Mesenchymal stem cell (in vitro differentiated cells and primary cell): ENCODE measurements around the gene LORICRIN. TPM values are rescaled to one million over a fixed set of nuclear protein-coding genes. Genes with fewer than 3 reads are reported as not detected.

Experiments
- DNase-seq: peaks from one replicate; pipeline ENCODE4 v3.0.0-alpha.2; 2013
- H2AFZ ChIP-seq: one replicate; pipeline ENCODE4 v1.6.1; 2013; ENCODE audit warnings: low read depth, mild to moderate bottlenecking, control low read depth, inconsistent platforms, low read length, moderate library complexity
- H2AK5ac ChIP-seq: 2 replicates; pipeline ENCODE4 v1.6.1; 2013; ENCODE audit warnings: low read length, moderate library complexity, mild to moderate bottlenecking, inconsistent platforms; ENCODE audit not compliant: severe bottlenecking
- H2BK120ac ChIP-seq: one replicate; pipeline ENCODE4 v1.6.1; 2013; ENCODE audit warnings: low read depth, mild to moderate bottlenecking, inconsistent platforms, low read length, moderate library complexity
- H2BK12ac ChIP-seq, 2 experiments: one replicate each; pipeline ENCODE4 v1.6.1; 2013; ENCODE audit warnings: inconsistent platforms in 2 of 2, low read length in 2 of 2, mild to moderate bottlenecking in 2 of 2, moderate library complexity in 2 of 2, control low read depth in 1 of 2
- H2BK15ac ChIP-seq: one replicate; pipeline ENCODE4 v1.6.1; 2013; ENCODE audit warnings: mild to moderate bottlenecking, low read depth, inconsistent platforms; ENCODE audit not compliant: poor library complexity, severe bottlenecking
- H2BK5ac ChIP-seq: 2 replicates; pipeline ENCODE4 v1.6.1; 2013; ENCODE audit warnings: low read depth, mild to moderate bottlenecking, low read length, control low read depth, inconsistent platforms; ENCODE audit not compliant: poor library complexity, severe bottlenecking
- H3K14ac ChIP-seq, 2 experiments: one replicate each; pipeline ENCODE4 v1.6.1; 2013; ENCODE audit warnings: inconsistent platforms in 2 of 2, low read length in 2 of 2, control low read depth in 1 of 2, mild to moderate bottlenecking in 1 of 2, moderate library complexity in 1 of 2
- H3K18ac ChIP-seq, 2 experiments: one replicate each; pipeline ENCODE4 v1.6.1; 2013; ENCODE audit warnings: inconsistent platforms in 2 of 2, low read length in 2 of 2, control low read depth in 1 of 2, low read depth in 1 of 2, mild to moderate bottlenecking in 1 of 2
- H3K23ac ChIP-seq, 2 experiments: one replicate each; pipeline ENCODE4 v1.6.1; 2013; ENCODE audit warnings: inconsistent platforms in 2 of 2, low read length in 2 of 2, mild to moderate bottlenecking in 2 of 2, moderate library complexity in 2 of 2, control low read depth in 1 of 2
- H3K27ac ChIP-seq: 2 replicates; pipeline ENCODE4 v1.5.1; 2013; ENCODE audit warnings: mild to moderate bottlenecking, moderate library complexity, low read length, control low read depth, inconsistent platforms; ENCODE audit not compliant: poor library complexity, severe bottlenecking
- H3K27me3 ChIP-seq, 2 experiments: 2 replicates each; pipeline versions ENCODE4 v1.6.1 to v1.7.0; 2013; ENCODE audit warnings: low read length in 2 of 2, mild to moderate bottlenecking in 2 of 2, moderate library complexity in 2 of 2, control low read depth in 1 of 2, inconsistent platforms in 1 of 2; ENCODE audit not compliant: control insufficient read depth in 1 of 2, insufficient read depth in 1 of 2
- H3K36me3 ChIP-seq, 2 experiments: 2 replicates each; pipeline versions ENCODE4 v1.6.1 to v1.7.0; 2013; ENCODE audit warnings: low read length in 2 of 2, control low read depth in 1 of 2, inconsistent platforms in 1 of 2, low read depth in 1 of 2, mild to moderate bottlenecking in 1 of 2; ENCODE audit not compliant: insufficient read depth in 2 of 2, control insufficient read depth in 1 of 2
- H3K4ac ChIP-seq, 2 experiments: one replicate each; pipeline ENCODE4 v1.6.1; 2013; ENCODE audit warnings: inconsistent platforms in 2 of 2, low read length in 2 of 2, mild to moderate bottlenecking in 2 of 2, moderate library complexity in 2 of 2, control low read depth in 1 of 2, low read depth in 1 of 2
- H3K4me1 ChIP-seq: 2 replicates; pipeline ENCODE4 v1.6.1; 2013; ENCODE audit warnings: low read depth, low read length, control low read depth; ENCODE audit not compliant: control insufficient read depth, insufficient read depth
- H3K4me2 ChIP-seq: 2 replicates; pipeline ENCODE4 v1.6.1; 2013; ENCODE audit warnings: low read length, mild to moderate bottlenecking, inconsistent platforms; ENCODE audit not compliant: poor library complexity, severe bottlenecking
- H3K4me3 ChIP-seq, 2 experiments: 2 replicates each; pipeline versions ENCODE4 v1.5.1 to v1.7.0; 2013; ENCODE audit warnings: low read length in 2 of 2, mild to moderate bottlenecking in 2 of 2, control low read depth in 1 of 2, low read depth in 1 of 2; ENCODE audit not compliant: insufficient read depth in 1 of 2
- H3K79me1 ChIP-seq: replicated peaks from 2 replicates; pipeline ENCODE4 v1.6.1; 2013; ENCODE audit warnings: mild to moderate bottlenecking, control low read depth, low read length, inconsistent platforms; ENCODE audit not compliant: poor library complexity, severe bottlenecking
- H3K9ac ChIP-seq: 2 replicates; pipeline ENCODE4 v1.7.0; 2013; ENCODE audit warnings: mild to moderate bottlenecking, low read length, moderate library complexity
- H3K9me3 ChIP-seq: 2 replicates; pipeline ENCODE4 v1.7.0; 2013; ENCODE audit warnings: mild to moderate bottlenecking, low read length; ENCODE audit not compliant: control insufficient read depth
- H4K8ac ChIP-seq: one replicate; pipeline ENCODE4 v1.6.1; 2013; ENCODE audit warnings: inconsistent platforms, mild to moderate bottlenecking, low read length, moderate library complexity
- H4K91ac ChIP-seq: one replicate; pipeline ENCODE4 v1.6.1; 2013; ENCODE audit warnings: mild to moderate bottlenecking, low read length, inconsistent platforms
- WGBS: methylation state at CpG from one replicate; pipeline ENCODE4 v1.1.7; 2013; ENCODE audit warnings: mixed read lengths; 5-methylcytosine and 5-hydroxymethylcytosine counted together
- polyA plus RNA-seq, 2 experiments: library from polyadenylated mRNA; stranded (reverse); fragments of 200-250 nt; gene quantifications; one replicate each; pipeline ENCODE4 v1.2.3, GENCODE V29; 2013

Gene LORICRIN, protein sequence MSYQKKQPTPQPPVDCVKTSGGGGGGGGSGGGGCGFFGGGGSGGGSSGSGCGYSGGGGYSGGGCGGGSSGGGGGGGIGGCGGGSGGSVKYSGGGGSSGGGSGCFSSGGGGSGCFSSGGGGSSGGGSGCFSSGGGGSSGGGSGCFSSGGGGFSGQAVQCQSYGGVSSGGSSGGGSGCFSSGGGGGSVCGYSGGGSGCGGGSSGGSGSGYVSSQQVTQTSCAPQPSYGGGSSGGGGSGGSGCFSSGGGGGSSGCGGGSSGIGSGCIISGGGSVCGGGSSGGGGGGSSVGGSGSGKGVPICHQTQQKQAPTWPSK
- not detected for polyA plus RNA-seq (2013, experiment 1 of 2)
- polyA plus RNA-seq (2013, experiment 2 of 2): not detected

DNA sequence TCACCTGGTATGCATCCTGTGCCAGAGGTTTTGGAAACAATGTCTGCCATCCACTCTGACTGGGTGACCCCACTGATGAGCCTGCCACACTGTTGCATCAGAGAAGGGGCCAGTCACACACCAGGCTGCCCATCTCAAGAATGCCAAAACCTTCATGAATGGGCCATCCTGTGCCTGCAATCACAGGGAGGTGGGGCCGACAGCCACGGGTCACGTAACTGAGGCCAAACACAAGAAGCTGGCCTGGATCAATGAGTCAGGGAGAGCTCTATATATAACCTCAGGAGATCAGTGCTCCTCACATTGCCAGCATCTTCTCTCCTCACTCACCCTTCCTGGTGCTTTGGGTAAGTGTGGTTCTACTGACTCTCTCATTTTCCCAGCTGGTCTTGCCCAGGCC lies at the start of gene LORICRIN:
Gene LORICRIN, plus strand, starts transcription at position 301 of the 400 bp plus-strand sequence. CDS start 1,263 bp downstream, outside the sequence.
- Histone ChIP-seq H4K91ac (no peak within 1 kb of the TSS), H2BK15ac (no peak within 1 kb of the TSS), H3K4me1 (peaks cover 7% of the 10 kb centered on the region), H2AFZ (no peak within 1 kb of the TSS), H3K18ac (no peak within 1 kb of the TSS), H3K4me2 (no peak within 1 kb of the TSS), H3K9me3 (no peaks in the 10 kb centered on the region), H2BK5ac (no peak within 1 kb of the TSS), H3K27ac (no peak within 1 kb of the TSS), H3K4ac (no peak within 1 kb of the TSS), H3K79me1 (no peaks in the 10 kb centered on the region), H2AK5ac (no peak within 1 kb of the TSS), H3K23ac (no peak within 1 kb of the TSS), H3K36me3 (no peaks in the 10 kb centered on the region), H2BK120ac (no peak within 1 kb of the TSS), H3K14ac (no peak within 1 kb of the TSS), H3K4me3 (no peak within 1 kb of the TSS), H3K9ac (no peak within 1 kb of the TSS), H3K27me3 (peaks cover 45 to 46% of the 10 kb centered on the region in 2 experiments), H4K8ac (no peak within 1 kb of the TSS), H2BK12ac (no peak within 1 kb of the TSS)
- DNase-seq: no peak
- WGBS: 82% methylated on average over 3 of the region's 3 CpGs

DNA sequence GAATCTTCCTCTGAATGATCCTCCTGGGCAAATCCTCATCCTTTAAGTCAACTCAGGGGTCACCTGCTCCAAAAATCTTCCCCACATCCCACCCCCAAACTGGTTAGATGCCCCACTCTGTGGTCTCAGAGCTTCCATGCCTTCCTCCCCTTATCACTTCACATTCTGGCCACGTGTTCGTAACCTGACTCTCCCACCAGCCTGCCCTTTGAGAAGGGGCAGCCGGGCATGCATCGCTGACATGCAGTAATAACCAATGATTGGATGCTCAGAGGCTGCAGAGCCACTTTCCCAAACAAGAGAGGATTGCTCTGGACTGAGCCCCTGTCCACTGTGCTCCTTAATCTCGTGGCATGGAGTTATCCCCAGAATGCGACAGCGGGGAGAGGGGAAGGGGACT lies 49.3 kb upstream of the LORICRIN start:
- DNase-seq: no peak
- H3K4ac ChIP-seq: no peak overlapping the region
- H4K8ac ChIP-seq: peak overlapping the region; percentile 41
- no peak overlapping the region for H2BK15ac ChIP-seq
- no peak overlapping the region for H3K4me3 ChIP-seq
- H3K18ac ChIP-seq: no peak overlapping the region
- no peak overlapping the region for H2BK12ac ChIP-seq
- no peaks in the 10 kb centered on the region for H3K36me3 ChIP-seq
- H3K14ac ChIP-seq: no peak overlapping the region
- H4K91ac ChIP-seq: no peak overlapping the region
- H3K27me3 ChIP-seq: peaks cover 0 to 27% of the 10 kb centered on the region in 2 experiments
- H3K27ac ChIP-seq: no peak overlapping the region
- no peaks in the 10 kb centered on the region for H3K9me3 ChIP-seq
- no peak overlapping the region for H3K9ac ChIP-seq
- H3K23ac ChIP-seq: no peak overlapping the region
- no peak overlapping the region for H2AFZ ChIP-seq
- H3K79me1 ChIP-seq: no peaks in the 10 kb centered on the region
- H3K4me1 ChIP-seq: no peaks in the 10 kb centered on the region
- no peak overlapping the region for H2BK5ac ChIP-seq
- no peak overlapping the region for H3K4me2 ChIP-seq
- H2BK120ac ChIP-seq: no peak overlapping the region
- no peak overlapping the region for H2AK5ac ChIP-seq
- WGBS: 60% methylated on average over 7 of the region's 7 CpGs

DNA sequence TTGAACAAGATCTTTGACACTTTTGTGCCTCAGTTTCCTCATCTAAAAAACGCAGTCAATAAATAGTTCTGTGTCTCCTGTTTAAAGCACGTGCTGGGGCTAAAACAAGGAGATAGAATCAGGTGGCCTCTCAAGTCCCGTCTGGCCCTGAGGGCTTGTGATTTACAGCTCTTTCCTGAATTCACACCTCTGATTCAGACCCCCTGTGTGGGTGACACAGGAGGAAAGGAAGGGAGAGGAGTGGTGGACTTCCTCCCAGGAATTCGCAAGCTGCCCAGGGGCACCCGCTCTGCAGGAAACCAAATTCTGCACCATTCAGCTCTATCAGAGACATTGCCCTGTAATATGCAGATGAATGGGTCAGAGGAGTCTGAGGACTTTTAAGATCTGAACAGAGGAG lies 47.3 kb upstream of the LORICRIN start:
- H2BK5ac ChIP-seq: no peak overlapping the region
- no peak overlapping the region for H3K14ac ChIP-seq
- H4K91ac ChIP-seq: no peak overlapping the region
- H3K9ac ChIP-seq: no peak overlapping the region
- H3K36me3 ChIP-seq: no peaks in the 10 kb centered on the region
- no peak overlapping the region for H3K27ac ChIP-seq
- no peaks in the 10 kb centered on the region for H3K4me1 ChIP-seq
- no peak overlapping the region for H2BK12ac ChIP-seq
- no peak overlapping the region for H3K4me3 ChIP-seq
- no peak overlapping the region for H3K23ac ChIP-seq
- no peak overlapping the region for H3K4ac ChIP-seq
- WGBS: 30% methylated on average over 2 of the region's 5 CpGs
- no peak overlapping the region for H4K8ac ChIP-seq
- no peaks in the 10 kb centered on the region for H3K79me1 ChIP-seq
- DNase-seq: no peak
- no peaks in the 10 kb centered on the region for H3K9me3 ChIP-seq
- H3K27me3 ChIP-seq: peaks cover 0 to 18% of the 10 kb centered on the region in 2 experiments
- no peak overlapping the region for H3K18ac ChIP-seq
- no peak overlapping the region for H2AK5ac ChIP-seq
- no peak overlapping the region for H2BK120ac ChIP-seq
- no peak overlapping the region for H3K4me2 ChIP-seq
- H2AFZ ChIP-seq: no peak overlapping the region
- H2BK15ac ChIP-seq: no peak overlapping the region

DNA sequence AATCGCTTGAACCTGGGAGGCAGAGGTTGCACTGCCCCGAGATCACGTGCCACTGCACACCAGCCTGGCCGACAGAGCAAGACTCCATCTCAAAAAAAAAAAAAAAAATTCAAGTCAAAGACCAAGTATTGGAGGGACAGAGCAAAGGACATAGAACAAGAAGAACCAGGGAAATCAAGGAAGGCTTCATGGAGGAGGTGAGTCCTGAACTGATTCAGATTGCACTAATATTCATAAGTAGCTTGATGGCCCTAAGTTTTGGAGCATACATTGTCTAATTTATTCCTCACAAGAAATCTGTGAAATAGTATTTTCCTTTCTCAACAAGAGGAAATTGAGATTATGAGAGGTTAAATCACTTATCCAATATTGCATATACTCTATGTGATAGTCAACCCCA lies 46.0 kb upstream of the LORICRIN start:
- H3K27me3 ChIP-seq: peaks cover 0 to 18% of the 10 kb centered on the region in 2 experiments
- no peak overlapping the region for H3K23ac ChIP-seq
- H3K9ac ChIP-seq: no peak overlapping the region
- no peak overlapping the region for H3K4me2 ChIP-seq
- no peak overlapping the region for H4K8ac ChIP-seq
- H2BK120ac ChIP-seq: no peak overlapping the region
- H2AFZ ChIP-seq: no peak overlapping the region
- 88% methylated on average over 2 of the region's 4 CpGs for WGBS
- H3K79me1 ChIP-seq: no peaks in the 10 kb centered on the region
- H3K4me1 ChIP-seq: no peaks in the 10 kb centered on the region
- H3K4ac ChIP-seq: no peak overlapping the region
- no peak overlapping the region for H4K91ac ChIP-seq
- no peak for DNase-seq
- H2BK15ac ChIP-seq: no peak overlapping the region
- H3K14ac ChIP-seq: no peak overlapping the region
- no peak overlapping the region for H3K27ac ChIP-seq
- H3K36me3 ChIP-seq: no peaks in the 10 kb centered on the region
- H3K18ac ChIP-seq: no peak overlapping the region
- H2AK5ac ChIP-seq: no peak overlapping the region
- no peak overlapping the region for H2BK12ac ChIP-seq
- no peaks in the 10 kb centered on the region for H3K9me3 ChIP-seq
- no peak overlapping the region for H2BK5ac ChIP-seq
- no peak overlapping the region for H3K4me3 ChIP-seq
